DOHH2 (cell line): Measurements from ENCODE around the gene PCYT1B.

Experiments used
- EZH2phosphoT487 ChIP-seq: fragments of 200-600 bp; sonication (generic); IDR thresholded peaks from 2 replicates; pipeline ENCODE4 v1.6.1; 2017; ENCODE audit warnings: borderline replicate concordance, mild to moderate bottlenecking, antibody characterized with exemption, low read length, moderate library complexity, mixed read lengths
- TF ChIP-seq, protein P1 (sequence below): fragments of 200-600 bp; sonication (generic); IDR thresholded peaks from one replicate; pipeline ENCODE4 v1.5.1; 2014; ENCODE audit warnings: antibody characterized with exemption, mild to moderate bottlenecking, low read depth, low read length; ENCODE audit not compliant: poor library complexity, severe bottlenecking

DNA sequence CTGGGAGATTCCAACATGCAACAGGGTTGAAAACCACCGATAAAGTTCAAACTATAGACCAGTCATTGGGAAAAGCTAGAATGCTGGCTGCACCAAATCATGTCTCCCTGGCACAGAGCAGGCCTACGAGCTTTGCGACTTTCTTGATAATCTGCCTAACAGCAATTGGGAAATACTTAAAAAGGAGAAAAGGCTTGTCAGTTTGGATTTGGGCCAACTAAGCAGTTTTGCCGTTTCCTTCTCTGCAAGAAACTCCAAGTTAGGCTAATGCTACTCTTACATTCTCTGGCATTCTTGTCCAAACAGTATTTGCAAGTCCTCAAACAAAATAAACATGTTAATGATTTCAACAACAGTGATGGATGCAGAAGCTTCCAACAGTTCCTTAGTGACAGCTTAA, 94.1 kb downstream of the PCYT1B start:
- TF ChIP-seq, protein P1, sequence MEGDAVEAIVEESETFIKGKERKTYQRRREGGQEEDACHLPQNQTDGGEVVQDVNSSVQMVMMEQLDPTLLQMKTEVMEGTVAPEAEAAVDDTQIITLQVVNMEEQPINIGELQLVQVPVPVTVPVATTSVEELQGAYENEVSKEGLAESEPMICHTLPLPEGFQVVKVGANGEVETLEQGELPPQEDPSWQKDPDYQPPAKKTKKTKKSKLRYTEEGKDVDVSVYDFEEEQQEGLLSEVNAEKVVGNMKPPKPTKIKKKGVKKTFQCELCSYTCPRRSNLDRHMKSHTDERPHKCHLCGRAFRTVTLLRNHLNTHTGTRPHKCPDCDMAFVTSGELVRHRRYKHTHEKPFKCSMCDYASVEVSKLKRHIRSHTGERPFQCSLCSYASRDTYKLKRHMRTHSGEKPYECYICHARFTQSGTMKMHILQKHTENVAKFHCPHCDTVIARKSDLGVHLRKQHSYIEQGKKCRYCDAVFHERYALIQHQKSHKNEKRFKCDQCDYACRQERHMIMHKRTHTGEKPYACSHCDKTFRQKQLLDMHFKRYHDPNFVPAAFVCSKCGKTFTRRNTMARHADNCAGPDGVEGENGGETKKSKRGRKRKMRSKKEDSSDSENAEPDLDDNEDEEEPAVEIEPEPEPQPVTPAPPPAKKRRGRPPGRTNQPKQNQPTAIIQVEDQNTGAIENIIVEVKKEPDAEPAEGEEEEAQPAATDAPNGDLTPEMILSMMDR = no peak
- TF ChIP-seq EZH2phosphoT487 = no peak
